NCI-H446 (cell line): ENCODE results near the gene C5orf58.

Experiments
- DNase-seq, 2 experiments: peaks; one replicate each; lab custom pipeline; 2025; lab: John Stamatoyannopoulos, UW

The C5orf58 gene

DNA sequence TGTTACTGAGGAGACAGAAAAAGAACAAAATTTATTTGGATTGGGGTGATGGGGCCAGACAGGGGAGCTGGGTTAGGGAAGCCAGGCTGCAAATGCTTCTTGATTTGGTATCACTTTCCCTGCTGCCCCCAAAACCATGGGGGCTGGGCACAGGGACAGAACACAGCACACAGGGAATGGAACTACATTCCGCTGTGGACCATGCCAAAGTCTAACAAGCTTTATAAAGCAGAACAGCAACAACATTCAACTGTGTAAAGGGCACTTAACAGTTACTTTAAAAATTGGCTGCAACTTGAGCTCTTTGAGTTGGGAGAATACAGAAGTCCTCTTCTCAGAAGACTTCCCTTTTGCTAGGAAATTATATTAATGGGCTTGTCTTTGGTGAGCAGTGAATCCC lies 23.8 kb downstream of the C5orf58 start:
- no peak for DNase-seq

GRCh38 chr5:170257370-170257769 lies 24.6 kb downstream of the C5orf58 start:
- no peak for DNase-seq

DNA sequence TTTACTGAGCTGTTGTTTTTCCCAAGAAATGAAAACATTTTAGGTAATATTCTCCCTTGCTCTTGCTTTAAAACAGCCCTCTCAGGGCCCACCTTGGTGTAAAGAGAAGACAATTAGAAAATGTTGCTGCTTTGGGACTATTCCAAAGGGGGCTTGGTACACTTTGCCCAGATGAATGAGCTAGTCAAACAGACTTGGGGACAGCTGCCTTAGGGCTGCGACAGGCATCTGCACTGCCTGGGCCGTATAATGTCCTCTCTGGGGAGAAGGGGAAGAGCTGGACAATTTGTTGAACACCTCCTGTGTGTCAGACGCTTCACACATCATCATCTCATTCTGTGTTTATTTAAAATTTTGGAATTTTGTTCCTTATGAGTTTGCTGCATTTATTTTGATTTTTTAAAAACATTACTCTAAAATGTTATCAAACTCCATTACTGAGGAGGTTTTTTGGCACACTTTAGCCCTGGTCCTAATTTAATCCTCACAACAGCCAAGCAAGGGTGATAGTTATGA lies 28.8 kb downstream of the C5orf58 start:
- no peak for DNase-seq

GRCh38 chr5:170262061-170263045 lies 29.6 kb downstream of the C5orf58 start:
- no peak for DNase-seq

GRCh38 chr5:170263906-170264305 lies 31.1 kb downstream of the C5orf58 start:
- DNase-seq, result no peak

GRCh38 chr5:170265522-170265921 lies 32.7 kb downstream of the C5orf58 start:
- no peak for DNase-seq

- no peak for DNase-seq
These were observed 34.0 kb downstream of the C5orf58 start for GRCh38 chr5:170266570-170267381.

GRCh38 chr5:170267431-170268152 lies 34.8 kb downstream of the C5orf58 start:
- peak in 1 of 2 experiments; percentile 51 for DNase-seq

DNA sequence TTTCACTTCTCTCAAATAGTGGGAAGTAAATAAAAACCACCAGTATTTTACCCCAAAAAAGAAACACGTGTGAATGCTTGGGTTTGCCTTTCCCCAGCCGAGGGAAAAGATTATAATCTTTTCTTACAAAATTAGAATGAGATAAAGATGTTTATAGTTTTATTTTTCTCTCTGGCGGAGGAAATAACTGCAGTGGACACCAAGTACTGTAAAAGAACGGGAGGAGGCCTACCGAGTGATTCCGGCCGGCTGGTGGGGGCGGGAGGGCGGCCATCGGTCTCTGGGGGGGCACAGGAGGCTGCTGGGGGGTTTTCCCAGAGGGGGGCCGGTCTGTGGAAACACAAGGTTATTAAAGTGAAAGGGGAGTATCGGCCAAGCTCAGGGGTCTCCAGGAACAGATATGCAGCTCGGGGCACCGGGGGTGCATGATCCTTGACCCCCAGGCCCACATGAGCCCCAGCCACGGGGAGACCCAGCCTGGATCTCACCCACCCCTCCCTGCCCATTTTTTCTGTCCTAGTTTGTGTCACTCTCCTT lies 35.4 kb downstream of the C5orf58 start:
- no peak for DNase-seq

DNA sequence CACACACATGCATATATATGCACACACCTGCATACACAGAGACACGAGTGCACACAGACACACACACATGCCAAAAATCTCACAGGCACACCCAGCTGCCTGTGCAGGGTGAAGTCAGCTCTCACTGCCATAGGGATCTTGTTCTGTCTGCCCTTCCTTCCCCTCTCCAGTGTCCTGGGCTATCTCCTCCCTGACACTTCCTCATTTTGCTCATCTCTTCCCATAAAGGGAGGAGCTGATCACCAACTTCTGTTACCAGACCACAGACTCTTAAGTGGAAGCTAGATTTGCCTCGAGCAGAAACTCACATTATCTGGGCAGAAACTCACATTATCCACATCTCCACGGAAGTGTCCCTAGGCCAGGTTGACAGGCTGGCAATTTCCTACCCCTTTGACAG lies 36.1 kb downstream of the C5orf58 start:
- DNase-seq, result no peak

- no peak for DNase-seq
These were observed 36.8 kb downstream of the C5orf58 start for GRCh38 chr5:170269579-170269978.

DNA sequence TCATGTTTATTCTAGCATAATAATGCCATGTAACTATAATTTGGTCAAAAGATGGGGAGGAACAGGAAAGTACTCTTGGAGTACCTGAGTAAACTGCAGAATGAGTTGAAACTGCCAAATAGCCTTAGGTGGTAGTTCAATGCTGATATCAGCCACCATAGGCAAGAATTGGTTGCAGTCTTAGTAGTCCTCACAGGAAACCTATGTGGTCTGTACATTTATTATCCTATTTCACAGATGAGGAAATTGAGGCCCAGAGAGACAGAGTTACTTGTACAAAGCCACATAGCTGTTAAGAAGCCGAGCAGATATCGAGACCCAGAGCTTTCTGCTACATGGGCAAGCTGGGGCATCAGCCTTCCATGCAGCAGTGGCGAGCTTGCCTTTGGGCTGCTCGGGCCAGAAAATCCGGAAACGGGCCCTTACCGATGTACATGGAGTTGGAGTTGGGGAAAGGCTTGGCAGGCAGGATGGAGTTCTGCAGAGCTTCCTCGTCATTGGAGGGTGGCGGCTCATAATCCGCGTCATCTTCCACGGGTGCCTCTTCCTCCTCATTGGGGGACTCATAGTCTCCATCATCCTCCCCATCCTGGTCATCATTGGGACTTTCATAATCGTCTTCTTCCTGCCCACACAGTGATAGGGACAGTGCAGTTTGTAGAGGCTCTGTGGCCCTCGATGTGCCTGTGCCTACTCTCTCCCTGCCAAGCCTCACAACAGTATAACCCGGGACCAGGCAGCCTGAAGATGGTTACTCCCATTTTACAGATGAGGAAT lies 37.7 kb downstream of the C5orf58 start:
- DNase-seq, result no peak

DNA sequence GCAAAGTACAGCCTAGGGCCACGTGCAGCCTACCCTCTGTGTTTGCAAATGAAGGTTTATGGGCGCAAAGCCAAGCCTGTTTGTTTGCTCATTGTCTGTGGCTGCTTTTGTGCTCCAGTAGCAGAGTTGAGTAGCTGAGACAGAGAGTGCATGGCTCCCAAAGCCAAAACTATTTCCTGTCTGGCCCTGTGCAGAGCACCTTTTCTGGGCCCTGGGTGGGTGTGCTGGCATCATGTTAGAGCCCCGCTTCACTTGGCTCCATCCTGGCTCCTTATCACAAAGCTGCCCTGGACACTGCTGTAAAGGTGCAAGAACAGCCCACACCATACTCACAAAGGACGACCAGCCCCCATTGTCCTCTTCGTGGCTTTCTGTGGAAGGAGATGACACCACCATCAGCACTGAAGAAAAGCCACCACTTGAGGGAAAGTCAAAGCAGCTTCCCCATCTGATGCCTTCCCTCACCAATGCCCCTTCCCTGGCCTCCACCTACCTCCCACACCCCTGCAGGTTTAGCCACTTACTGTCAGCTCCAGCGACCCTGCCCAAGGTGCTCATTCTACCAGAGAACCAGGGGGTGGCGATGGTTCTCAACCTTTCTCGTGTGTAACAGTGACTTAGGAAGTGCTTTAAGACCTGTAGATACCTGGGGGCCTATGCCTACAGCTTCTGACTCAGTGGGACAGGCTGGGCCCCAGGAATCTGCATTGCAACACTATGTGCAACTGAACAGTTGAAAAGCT lies 41.4 kb downstream of the C5orf58 start:
- DNase-seq, result no peak

GRCh38 chr5:170275376-170275994 lies 42.7 kb downstream of the C5orf58 start:
- no peak for DNase-seq

- no peak for DNase-seq
These were observed 43.4 kb downstream of the C5orf58 start for GRCh38 chr5:170276140-170276539.

GRCh38 chr5:170277867-170278281 lies 45.1 kb downstream of the C5orf58 start:
- DNase-seq, result no peak

- no peak for DNase-seq
These were observed 46.0 kb downstream of the C5orf58 start for GRCh38 chr5:170278611-170279458.

DNA sequence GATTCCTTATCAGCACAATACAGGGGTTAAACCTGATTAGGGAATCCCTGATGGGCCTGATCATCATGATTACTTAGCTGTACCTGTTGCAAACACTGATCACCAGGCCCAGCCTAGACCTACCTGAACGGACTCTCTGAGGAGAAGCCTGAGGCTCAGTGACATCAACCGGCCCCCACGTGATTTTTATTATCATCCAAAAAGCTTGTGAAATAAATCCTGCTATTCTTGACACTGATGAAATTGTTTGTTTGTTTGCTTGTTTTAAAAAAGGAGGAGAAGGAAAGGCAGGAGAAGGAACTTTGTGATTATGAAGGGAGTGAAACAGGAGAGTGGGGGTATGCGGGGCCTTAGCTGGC lies 46.7 kb downstream of the C5orf58 start:
- DNase-seq, result no peak

GRCh38 chr5:170280011-170280493 lies 47.3 kb downstream of the C5orf58 start:
- DNase-seq, result no peak
